CD14-positive monocyte (primary cell): ENCODE data around the gene KRT86. TPM values are rescaled to one million over a fixed set of nuclear protein-coding genes. Genes with fewer than 3 reads are reported as not detected.

ENCODE experiments used
- DNase-seq, 3 donors: peaks; one replicate each; pipeline ENCODE4 v3.0.0-alpha.2; 2011 to 2022
- H2AFZ ChIP-seq: 2 replicates; pipeline ENCODE4 v1.6.0; 2012; ENCODE audit warnings: mild to moderate bottlenecking, low read depth, low read length, inconsistent platforms; ENCODE audit not compliant: insufficient read depth, poor library complexity, severe bottlenecking
- H3K27ac ChIP-seq, 2 donors: 1 replicate in 1 of 2; 2 replicates in 1 of 2; pipeline ENCODE4 v1.5.1; 2012 to 2013; ENCODE audit warnings: low read length in 2 of 2, control low read depth in 1 of 2, inconsistent platforms in 1 of 2, low read depth in 1 of 2, mild to moderate bottlenecking in 1 of 2
- H3K27me3 ChIP-seq, 2 donors: one replicate each; pipeline versions ENCODE4 v1.6.0 to v1.6.1; 2011 to 2013; ENCODE audit warnings: low read length in 2 of 2; ENCODE audit not compliant: control insufficient read depth in 2 of 2, insufficient read depth in 2 of 2
- H3K36me3 ChIP-seq, 2 donors: replicated peaks in 1 of 2; 1 replicate in 1 of 2; 2 replicates in 1 of 2; pipeline versions ENCODE4 v1.5.1 to v1.6.1; 2012 to 2013; ENCODE audit warnings: low read length in 2 of 2, control low read depth in 1 of 2, inconsistent platforms in 1 of 2, mild to moderate bottlenecking in 1 of 2; ENCODE audit not compliant: insufficient read depth in 2 of 2, control insufficient read depth in 1 of 2
- H3K4me1 ChIP-seq, 2 donors: 1 replicate in 1 of 2; 2 replicates in 1 of 2; pipeline versions ENCODE4 v1.5.1 to v1.6.1; 2012 to 2013; ENCODE audit warnings: low read length in 2 of 2, control low read depth in 1 of 2, inconsistent platforms in 1 of 2, mild to moderate bottlenecking in 1 of 2, moderate library complexity in 1 of 2; ENCODE audit not compliant: insufficient read depth in 2 of 2, control insufficient read depth in 1 of 2
- H3K4me2 ChIP-seq: replicated peaks from 2 replicates; pipeline ENCODE3; 2012; ENCODE audit warnings: low read length, moderate library complexity, mild to moderate bottlenecking; ENCODE audit not compliant: poor library complexity, severe bottlenecking; ENCODE audit errors: extremely low read depth
- H3K4me3 ChIP-seq, 3 experiments: fragments of 200-600 bp in 1 of 3; sonication (generic) in 1 of 3; replicated peaks in 1 of 3; 1 replicate in 2 of 3; 2 replicates in 1 of 3; pipeline ENCODE4 v1.5.1; 2011 to 2013; ENCODE audit warnings: low read length in 3 of 3, mild to moderate bottlenecking in 3 of 3, control low read depth in 2 of 3, low read depth in 2 of 3, inconsistent platforms in 1 of 3, moderate library complexity in 1 of 3
- H3K79me2 ChIP-seq: 2 replicates; pipeline ENCODE4 v1.6.0; 2012; ENCODE audit warnings: mild to moderate bottlenecking, control low read depth, inconsistent platforms, low read length, moderate library complexity; ENCODE audit not compliant: insufficient read depth
- H3K9ac ChIP-seq: 2 replicates; pipeline ENCODE4 v1.6.0; 2017; ENCODE audit warnings: low read length, mild to moderate bottlenecking; ENCODE audit not compliant: insufficient read depth, poor library complexity, severe bottlenecking
- H3K9me3 ChIP-seq, 2 donors: replicated peaks in 1 of 2; 1 replicate in 1 of 2; 2 replicates in 1 of 2; pipeline versions ENCODE4 v1.5.1 to v1.6.1; 2012 to 2013; ENCODE audit warnings: low read length in 2 of 2, control low read depth in 1 of 2; ENCODE audit not compliant: control insufficient read depth in 1 of 2, insufficient read depth in 1 of 2
- H4K20me1 ChIP-seq: 2 replicates; pipeline ENCODE4 v1.6.0; 2012; ENCODE audit warnings: mild to moderate bottlenecking, low read length, control low read depth, moderate library complexity; ENCODE audit not compliant: insufficient read depth
- H3K27ac Mint-ChIP-seq, 7 donors: one replicate each; pipeline ENCODE4 v1.8.0; 2020; ENCODE audit warnings: mild to moderate bottlenecking in 7 of 7, mixed read lengths in 7 of 7, moderate library complexity in 6 of 7, inconsistent platforms in 2 of 7
- H3K27me3 Mint-ChIP-seq, 3 donors: one replicate each; pipeline ENCODE4 v1.8.0; 2021 to 2022; ENCODE audit warnings: low read depth in 3 of 3, mild to moderate bottlenecking in 3 of 3, mixed read lengths in 3 of 3, moderate library complexity in 3 of 3, inconsistent platforms in 1 of 3
- H3K36me3 Mint-ChIP-seq, 2 donors: one replicate each; pipeline ENCODE4 v1.8.0; 2020; ENCODE audit warnings: mixed read lengths in 2 of 2, inconsistent platforms in 1 of 2, mild to moderate bottlenecking in 1 of 2
- H3K4me1 Mint-ChIP-seq: one replicate; pipeline ENCODE4 v1.8.0; 2020; ENCODE audit warnings: mild to moderate bottlenecking, mixed read lengths
- H3K4me3 Mint-ChIP-seq, 2 donors: one replicate each; pipeline ENCODE4 v1.8.0; 2020; ENCODE audit warnings: mild to moderate bottlenecking in 2 of 2, mixed read lengths in 2 of 2, moderate library complexity in 1 of 2
- H3K9me3 Mint-ChIP-seq, 7 donors: one replicate each; pipeline ENCODE4 v1.8.0; 2020 to 2022; ENCODE audit warnings: mixed read lengths in 7 of 7, mild to moderate bottlenecking in 6 of 7, moderate library complexity in 6 of 7, inconsistent platforms in 2 of 7
- CTCF ChIP-seq: fragments of 200-600 bp; IDR thresholded peaks from one replicate; pipeline ENCODE4 v1.8.0; 2022; ENCODE audit warnings: antibody characterized with exemption, mild to moderate bottlenecking
- WGBS: methylation state at CpG from one replicate; pipeline ENCODE4 v1.1.5; 2013; ENCODE audit warnings: missing lambda C conversion rate; ENCODE audit not compliant: insufficient coverage; 5-methylcytosine and 5-hydroxymethylcytosine counted together
- intact Hi-C, 2 donors: fragments of 100-400 bp; cut with micrococcal nuclease; formaldehyde crosslinking; loops; one replicate each; pipeline versions ENCODE4 v1.15.0 to v1.15.1; 2023
- polyA plus RNA-seq, 3 donors: library from polyadenylated mRNA; depleted of rRNA in 1 of 3; unstranded in 2 of 3; stranded (reverse) in 1 of 3; fragments of 300-500 nt in 2 of 3; fragments of >200 nt in 1 of 3; fragmentation: Illumina TruSeq in 2 of 3; gene quantifications; 1 replicate in 2 of 3; 2 replicates in 1 of 3; pipeline ENCODE4 v1.2.3, GENCODE V29; 2012 to 2021

The KRT86 gene
- polyA plus RNA-seq, 3 donors: not detected

- H3K4me3 Mint-ChIP-seq: no peak overlapping the region
- no peak for TF ChIP-seq CTCF
- H3K4me3 ChIP-seq: no peak overlapping the region
- no peaks in the 10 kb centered on the region for H3K9me3 ChIP-seq
- H3K9me3 Mint-ChIP-seq: peaks cover 0 to 6% (median 4%) of the 10 kb centered on the region in 7 donors
- H3K4me1 Mint-ChIP-seq: peaks cover under 1% of the 10 kb centered on the region
- no peaks in the 10 kb centered on the region for H3K4me1 ChIP-seq
- H3K27ac ChIP-seq: no peak overlapping the region
- peaks cover 4 to 9% (median 5%) of the 10 kb centered on the region in 3 donors for H3K27me3 Mint-ChIP-seq
- no CpG with 5 or more reads among the region's 1 CpG for WGBS
- H3K27ac Mint-ChIP-seq: no peak overlapping the region
- H3K4me2 ChIP-seq: no peak overlapping the region
- no peak for DNase-seq
- peaks cover 0 to 2% of the 10 kb centered on the region in 2 donors for H3K27me3 ChIP-seq
- no peaks in the 10 kb centered on the region for H3K79me2 ChIP-seq
- H3K36me3 Mint-ChIP-seq: no peaks in the 10 kb centered on the region
- H3K36me3 ChIP-seq: no peaks in the 10 kb centered on the region
- no peaks in the 10 kb centered on the region for H4K20me1 ChIP-seq
- intact Hi-C loops: no loop called here
- H3K9ac ChIP-seq: no peak overlapping the region
- H2AFZ ChIP-seq: no peak overlapping the region
Observed at GRCh38 chr12:52332381-52332780, 57.9 kb downstream of the KRT86 start.

DNA sequence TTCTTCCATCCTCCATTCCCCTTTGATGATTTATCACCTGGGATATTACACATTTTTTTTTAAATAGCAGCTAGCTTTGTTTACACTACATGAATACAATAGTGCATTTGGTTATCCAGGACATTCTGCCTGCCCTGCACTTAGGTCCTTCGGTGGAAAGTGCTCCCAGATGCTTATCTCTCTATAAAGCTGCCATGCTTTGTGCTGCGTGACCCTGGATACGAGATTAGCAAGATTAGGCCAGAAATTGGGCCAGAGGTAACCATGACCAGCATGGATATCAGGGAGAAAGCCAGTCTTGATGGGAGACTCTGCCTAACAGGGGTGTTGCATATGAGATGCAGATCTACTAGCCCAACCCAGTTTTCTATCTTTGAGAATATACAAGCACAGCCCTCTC, 58.9 kb downstream of the KRT86 start:
- no peaks in the 10 kb centered on the region for H3K36me3 ChIP-seq
- H3K4me1 ChIP-seq: no peaks in the 10 kb centered on the region
- Mint-ChIP-seq H3K4me1 (no peaks in the 10 kb centered on the region), H3K9me3 (peaks cover 0 to 6% (median 4%) of the 10 kb centered on the region in 7 donors), H3K27me3 (peaks cover 4 to 11% (median 10%) of the 10 kb centered on the region in 3 donors), H3K27ac (no peak overlapping the region), H3K36me3 (no peaks in the 10 kb centered on the region), H3K4me3 (no peak overlapping the region)
- H3K4me3 ChIP-seq: no peak overlapping the region
- no peak overlapping the region for H3K27ac ChIP-seq
- H3K9ac ChIP-seq: no peak overlapping the region
- no peak for DNase-seq
- no peak overlapping the region for H2AFZ ChIP-seq
- no peak for TF ChIP-seq CTCF
- intact Hi-C loops: no loop called here
- no peaks in the 10 kb centered on the region for H3K79me2 ChIP-seq
- H3K9me3 ChIP-seq: no peaks in the 10 kb centered on the region
- peaks cover 0 to 2% of the 10 kb centered on the region in 2 donors for H3K27me3 ChIP-seq
- H3K4me2 ChIP-seq: no peak overlapping the region
- no peaks in the 10 kb centered on the region for H4K20me1 ChIP-seq
- WGBS: 70% methylated on average over 3 of the region's 3 CpGs
